ENCODE data around the gene ENTHD1. TPM values are rescaled to one million over a fixed set of nuclear protein-coding genes. Genes with fewer than 3 reads are reported as not detected.
"Not testable (repeated sequence)": the region's sequence is repeated elsewhere in the genome, so short reads cannot be mapped to it uniquely, and the experiment has no call there.

ENTHD1 gene
- total RNA-seq, 4 donors from 2014 or later: not detected

- 81% methylated on average over 4 of the region's 4 CpGs for WGBS
- no peaks in the 10 kb centered on the region for H3K9me3 ChIP-seq
- H3K27ac ChIP-seq (replicated peaks in 1 of 4): no peak overlapping the region
- intact Hi-C loops (cut with DNase I): no loop called here
- H3K4me3 ChIP-seq: no peak overlapping the region
- no peak for DNase-seq (ENCODE audit: extremely low spot score)
- TF ChIP-seq POLR2AphosphoS5 (IDR thresholded peaks at IDR 0.05): no peak
- TF ChIP-seq POLR2A (IDR thresholded peaks at IDR 0.05; ENCODE audit: low read depth): no peak
- TF ChIP-seq EP300 (IDR thresholded peaks at IDR 0.05): no peak
- TF ChIP-seq CTCF (IDR thresholded peaks at IDR 0.05): no peak
- H3K4me1 ChIP-seq: no peaks in the 10 kb centered on the region
- H3K27me3 ChIP-seq: peaks cover 0 to 15% (median 0%) of the 10 kb centered on the region in 4 donors
- H3K36me3 ChIP-seq: no peaks in the 10 kb centered on the region
Observed at GRCh38 chr22:39851606-39852315, 41.8 kb downstream of the ENTHD1 start.

- TF ChIP-seq POLR2AphosphoS5 (IDR thresholded peaks at IDR 0.05) (no peak), CTCF (IDR thresholded peaks at IDR 0.05) (no peak), POLR2A (IDR thresholded peaks at IDR 0.05; ENCODE audit: low read depth) (no peak), EP300 (IDR thresholded peaks at IDR 0.05) (no peak)
- no peaks in the 10 kb centered on the region for H3K36me3 ChIP-seq
- no peak overlapping the region for H3K27ac ChIP-seq (replicated peaks in 1 of 4)
- no peak for DNase-seq (ENCODE audit: extremely low spot score)
- H3K4me3 ChIP-seq: no peak overlapping the region
- intact Hi-C loops (cut with DNase I): no loop called here
- no peaks in the 10 kb centered on the region for H3K4me1 ChIP-seq
- no peaks in the 10 kb centered on the region for H3K9me3 ChIP-seq
- 89% methylated on average over 3 of the region's 3 CpGs for WGBS
- peaks cover 0 to 7% (median 0%) of the 10 kb centered on the region in 4 donors for H3K27me3 ChIP-seq
Observed at GRCh38 chr22:39847477-39847876, 46.1 kb downstream of the ENTHD1 start.

- DNase-seq (ENCODE audit: extremely low spot score); H3K27ac ChIP-seq (replicated peaks in 1 of 4); H3K4me3 ChIP-seq; H3K4me1 ChIP-seq; intact Hi-C loops (cut with DNase I); H3K27me3 ChIP-seq; H3K9me3 ChIP-seq; H3K36me3 ChIP-seq: not testable (repeated sequence)
- WGBS: 81% methylated on average over 1 of the region's 1 CpG
Observed at GRCh38 chr22:39846539-39846938, 47.0 kb downstream of the ENTHD1 start.

GRCh38 chr22:39845529-39845928 is 48.0 kb downstream of the ENTHD1 start:
- H3K36me3 ChIP-seq: no peaks in the 10 kb centered on the region
- WGBS: 80% methylated on average over 3 of the region's 3 CpGs
- H3K4me1 ChIP-seq: no peaks in the 10 kb centered on the region
- no peak for TF ChIP-seq CTCF (IDR thresholded peaks at IDR 0.05)
- no peak for TF ChIP-seq POLR2AphosphoS5 (IDR thresholded peaks at IDR 0.05)
- TF ChIP-seq POLR2A (IDR thresholded peaks at IDR 0.05; ENCODE audit: low read depth): no peak
- no peak for TF ChIP-seq EP300 (IDR thresholded peaks at IDR 0.05)
- intact Hi-C loops (cut with DNase I): no loop called here
- no peak overlapping the region for H3K27ac ChIP-seq (replicated peaks in 1 of 4)
- no peak overlapping the region for H3K4me3 ChIP-seq
- no peaks in the 10 kb centered on the region for H3K27me3 ChIP-seq
- DNase-seq (ENCODE audit: extremely low spot score): no peak
- H3K9me3 ChIP-seq: no peaks in the 10 kb centered on the region

- no peak for TF ChIP-seq EP300 (IDR thresholded peaks at IDR 0.05)
- TF ChIP-seq POLR2AphosphoS5 (IDR thresholded peaks at IDR 0.05): no peak
- TF ChIP-seq POLR2A (IDR thresholded peaks at IDR 0.05; ENCODE audit: low read depth): no peak
- no peak for TF ChIP-seq CTCF (IDR thresholded peaks at IDR 0.05)
- intact Hi-C loops (cut with DNase I): no loop called here
- Histone ChIP-seq H3K27me3 (no peaks in the 10 kb centered on the region), H3K9me3 (no peaks in the 10 kb centered on the region), H3K27ac (replicated peaks in 1 of 4) (no peak overlapping the region), H3K4me3 (no peak overlapping the region), H3K4me1 (no peaks in the 10 kb centered on the region), H3K36me3 (no peaks in the 10 kb centered on the region)
- no peak for DNase-seq (ENCODE audit: extremely low spot score)
- WGBS: 92% methylated on average over 5 of the region's 5 CpGs
Observed at GRCh38 chr22:39839917-39840510, 53.5 kb downstream of the ENTHD1 start.

Data from esophagus muscularis mucosa (tissue), 4 donors.